Measurements from ENCODE around the gene RFPL3.

RFPL3 gene

DNA sequence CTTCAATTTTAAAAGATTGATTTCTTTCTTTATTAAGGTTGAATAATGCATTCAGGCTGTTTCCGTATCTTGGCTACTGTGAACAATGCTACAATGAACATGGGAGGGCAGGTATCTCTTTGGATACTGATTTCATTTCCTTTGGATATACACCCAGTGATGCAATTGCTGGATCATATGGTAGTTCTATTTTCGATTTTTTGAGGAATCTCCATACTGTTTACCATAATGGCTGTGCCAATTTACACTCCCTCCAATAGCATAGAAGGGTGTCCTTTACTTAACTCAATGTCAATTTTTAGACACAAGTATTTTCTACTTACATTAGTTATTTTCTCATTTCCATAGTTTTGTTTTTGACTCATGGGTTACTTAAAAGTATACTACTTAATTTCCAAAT lies 46.4 kb downstream of the RFPL3 start:
- TF ChIP-seq, protein P1, sequence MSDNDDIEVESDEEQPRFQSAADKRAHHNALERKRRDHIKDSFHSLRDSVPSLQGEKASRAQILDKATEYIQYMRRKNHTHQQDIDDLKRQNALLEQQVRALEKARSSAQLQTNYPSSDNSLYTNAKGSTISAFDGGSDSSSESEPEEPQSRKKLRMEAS (IDR thresholded peaks at IDR 0.05), result no peak
- TF ChIP-seq YY1 (IDR thresholded peaks at IDR 0.05; ENCODE audit: low read depth) (no peak), TEAD4 (IDR thresholded peaks at IDR 0.05) (no peak), EGR1 (IDR thresholded peaks at IDR 0.05) (no peak), NFIC (IDR thresholded peaks at IDR 0.05) (no peak), RAD21 (IDR thresholded peaks at IDR 0.05; ENCODE audit: low read depth) (no peak), ZBTB7A (IDR thresholded peaks at IDR 0.05; ENCODE audit: low read depth) (no peak), FOXM1 (IDR thresholded peaks at IDR 0.05; ENCODE audit: borderline replicate concordance, low read depth) (no peak), TCF12 (IDR thresholded peaks at IDR 0.05; ENCODE audit: low read depth) (no peak), CREB1 (IDR thresholded peaks at IDR 0.05; ENCODE audit: low read depth) (no peak), CEBPB (IDR thresholded peaks at IDR 0.05) (no peak)
- TF ChIP-seq, protein P2, sequence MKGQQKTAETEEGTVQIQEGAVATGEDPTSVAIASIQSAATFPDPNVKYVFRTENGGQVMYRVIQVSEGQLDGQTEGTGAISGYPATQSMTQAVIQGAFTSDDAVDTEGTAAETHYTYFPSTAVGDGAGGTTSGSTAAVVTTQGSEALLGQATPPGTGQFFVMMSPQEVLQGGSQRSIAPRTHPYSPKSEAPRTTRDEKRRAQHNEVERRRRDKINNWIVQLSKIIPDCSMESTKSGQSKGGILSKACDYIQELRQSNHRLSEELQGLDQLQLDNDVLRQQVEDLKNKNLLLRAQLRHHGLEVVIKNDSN (IDR thresholded peaks at IDR 0.05), result no peak
- TF ChIP-seq, protein P3, sequence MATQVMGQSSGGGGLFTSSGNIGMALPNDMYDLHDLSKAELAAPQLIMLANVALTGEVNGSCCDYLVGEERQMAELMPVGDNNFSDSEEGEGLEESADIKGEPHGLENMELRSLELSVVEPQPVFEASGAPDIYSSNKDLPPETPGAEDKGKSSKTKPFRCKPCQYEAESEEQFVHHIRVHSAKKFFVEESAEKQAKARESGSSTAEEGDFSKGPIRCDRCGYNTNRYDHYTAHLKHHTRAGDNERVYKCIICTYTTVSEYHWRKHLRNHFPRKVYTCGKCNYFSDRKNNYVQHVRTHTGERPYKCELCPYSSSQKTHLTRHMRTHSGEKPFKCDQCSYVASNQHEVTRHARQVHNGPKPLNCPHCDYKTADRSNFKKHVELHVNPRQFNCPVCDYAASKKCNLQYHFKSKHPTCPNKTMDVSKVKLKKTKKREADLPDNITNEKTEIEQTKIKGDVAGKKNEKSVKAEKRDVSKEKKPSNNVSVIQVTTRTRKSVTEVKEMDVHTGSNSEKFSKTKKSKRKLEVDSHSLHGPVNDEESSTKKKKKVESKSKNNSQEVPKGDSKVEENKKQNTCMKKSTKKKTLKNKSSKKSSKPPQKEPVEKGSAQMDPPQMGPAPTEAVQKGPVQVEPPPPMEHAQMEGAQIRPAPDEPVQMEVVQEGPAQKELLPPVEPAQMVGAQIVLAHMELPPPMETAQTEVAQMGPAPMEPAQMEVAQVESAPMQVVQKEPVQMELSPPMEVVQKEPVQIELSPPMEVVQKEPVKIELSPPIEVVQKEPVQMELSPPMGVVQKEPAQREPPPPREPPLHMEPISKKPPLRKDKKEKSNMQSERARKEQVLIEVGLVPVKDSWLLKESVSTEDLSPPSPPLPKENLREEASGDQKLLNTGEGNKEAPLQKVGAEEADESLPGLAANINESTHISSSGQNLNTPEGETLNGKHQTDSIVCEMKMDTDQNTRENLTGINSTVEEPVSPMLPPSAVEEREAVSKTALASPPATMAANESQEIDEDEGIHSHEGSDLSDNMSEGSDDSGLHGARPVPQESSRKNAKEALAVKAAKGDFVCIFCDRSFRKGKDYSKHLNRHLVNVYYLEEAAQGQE (IDR thresholded peaks at IDR 0.05; ENCODE audit: low read depth), result no peak

DNA sequence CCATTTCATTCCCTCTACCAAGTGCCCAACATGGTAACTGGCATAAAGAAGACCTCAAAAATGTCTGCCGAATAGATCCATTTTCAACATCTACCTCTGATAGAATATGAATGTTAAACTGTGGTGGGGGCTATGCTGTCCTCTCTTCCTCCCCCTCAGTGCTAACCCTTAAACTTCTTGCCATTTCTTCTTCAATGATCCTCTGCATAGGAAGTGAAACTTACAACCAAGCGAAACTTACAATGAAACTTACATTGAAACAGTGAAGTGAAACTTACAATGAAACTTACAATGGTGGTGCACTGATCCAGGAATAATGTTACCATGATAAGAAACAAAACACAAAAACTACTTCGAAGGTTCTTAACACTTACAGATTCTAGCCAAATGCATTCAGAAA lies 49.6 kb downstream of the RFPL3 start:
- TF ChIP-seq TEAD4 (IDR thresholded peaks at IDR 0.05) (no peak), TCF12 (IDR thresholded peaks at IDR 0.05; ENCODE audit: low read depth) (no peak), RAD21 (IDR thresholded peaks at IDR 0.05; ENCODE audit: low read depth) (no peak), EGR1 (IDR thresholded peaks at IDR 0.05) (no peak), EP300 (IDR thresholded peaks at IDR 0.05; ENCODE audit: borderline replicate concordance) (no peak), YY1 (IDR thresholded peaks at IDR 0.05; ENCODE audit: low read depth) (no peak), ZBTB7A (IDR thresholded peaks at IDR 0.05; ENCODE audit: low read depth) (no peak), CEBPB (IDR thresholded peaks at IDR 0.05) (no peak), FOXM1 (IDR thresholded peaks at IDR 0.05; ENCODE audit: borderline replicate concordance, low read depth) (no peak), NFIC (IDR thresholded peaks at IDR 0.05) (no peak), TAF1 (IDR thresholded peaks at IDR 0.05; ENCODE audit: low read depth) (no peak), CREB1 (IDR thresholded peaks at IDR 0.05; ENCODE audit: low read depth) (no peak)
- TF ChIP-seq, protein P1 (IDR thresholded peaks at IDR 0.05), result no peak
- TF ChIP-seq, protein P2 (IDR thresholded peaks at IDR 0.05), result no peak
- TF ChIP-seq, protein P3 (IDR thresholded peaks at IDR 0.05; ENCODE audit: low read depth), result no peak

DNA sequence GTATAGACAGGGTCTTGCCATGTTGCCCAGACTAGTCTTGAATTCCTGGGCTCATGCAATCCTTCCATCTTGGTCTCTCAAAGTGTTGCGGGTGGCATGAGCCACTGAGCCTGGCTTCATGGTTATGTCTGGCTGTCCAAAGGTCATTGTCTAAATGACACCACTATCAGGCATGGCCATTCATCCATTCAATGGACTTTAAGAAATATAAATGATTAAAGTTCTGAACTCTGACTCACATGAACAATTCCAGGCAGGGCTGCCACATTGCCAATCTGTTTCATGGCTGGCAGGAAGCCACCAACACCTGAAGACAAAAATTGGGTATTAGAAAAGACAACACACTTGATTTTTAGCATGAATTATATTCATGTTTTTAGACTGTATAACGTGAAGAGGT lies 50.3 kb downstream of the RFPL3 start:
- TF ChIP-seq ZBTB7A (IDR thresholded peaks at IDR 0.05; ENCODE audit: low read depth) (no peak), EGR1 (IDR thresholded peaks at IDR 0.05) (no peak), NFIC (IDR thresholded peaks at IDR 0.05) (no peak), CREB1 (IDR thresholded peaks at IDR 0.05; ENCODE audit: low read depth) (no peak), CEBPB (IDR thresholded peaks at IDR 0.05) (no peak), TAF1 (IDR thresholded peaks at IDR 0.05; ENCODE audit: low read depth) (no peak), EP300 (IDR thresholded peaks at IDR 0.05; ENCODE audit: borderline replicate concordance) (no peak), TEAD4 (IDR thresholded peaks at IDR 0.05) (no peak), RAD21 (IDR thresholded peaks at IDR 0.05; ENCODE audit: low read depth) (no peak)
- TF ChIP-seq, protein P3 (IDR thresholded peaks at IDR 0.05; ENCODE audit: low read depth), result no peak

DNA sequence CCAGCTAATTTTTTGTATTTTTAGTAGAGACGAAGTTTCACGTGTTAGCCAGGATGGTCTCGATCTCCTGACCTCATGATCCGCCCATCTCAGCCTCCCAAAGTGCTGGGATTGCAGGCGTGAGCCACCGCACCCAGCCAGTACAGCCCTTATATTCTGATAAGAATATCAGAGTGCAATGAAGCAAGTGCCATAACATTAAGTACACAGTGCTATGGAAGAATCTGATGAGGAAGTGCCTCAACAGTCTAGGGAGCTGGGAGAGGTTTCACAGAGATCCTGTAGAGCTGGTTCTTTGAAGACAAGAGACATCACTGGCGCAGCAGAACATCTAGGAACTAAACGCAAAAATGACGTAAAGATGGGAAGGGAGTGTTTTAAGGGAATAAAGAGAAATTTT lies 52.3 kb downstream of the RFPL3 start:
- no peak for TF ChIP-seq YY1 (IDR thresholded peaks at IDR 0.05; ENCODE audit: low read depth)
- no peak for TF ChIP-seq EP300 (IDR thresholded peaks at IDR 0.05; ENCODE audit: borderline replicate concordance)
- TF ChIP-seq, protein P2 (IDR thresholded peaks at IDR 0.05), result no peak
- no peak for TF ChIP-seq TCF12 (IDR thresholded peaks at IDR 0.05; ENCODE audit: low read depth)
- TF ChIP-seq TAF1 (IDR thresholded peaks at IDR 0.05; ENCODE audit: low read depth), result no peak
- no peak for TF ChIP-seq CEBPB (IDR thresholded peaks at IDR 0.05)
- no peak for TF ChIP-seq ZBTB7A (IDR thresholded peaks at IDR 0.05; ENCODE audit: low read depth)
- TF ChIP-seq, protein P3 (IDR thresholded peaks at IDR 0.05; ENCODE audit: low read depth), result no peak
- no peak for TF ChIP-seq EGR1 (IDR thresholded peaks at IDR 0.05)
- no peak for TF ChIP-seq NFIC (IDR thresholded peaks at IDR 0.05)

Data from Ishikawa (cell line).